ENCODE measurements around the gene MLST8.

Gene MLST8

GRCh38 chr16:2189252-2189893, 15.9 kb upstream of the MLST8 start:
- TF ChIP-seq CEBPB (IDR thresholded peaks at IDR 0.05): no peak

GRCh38 chr16:2190002-2190658, 15.1 kb upstream of the MLST8 start:
- no peak for TF ChIP-seq EGR1 (IDR thresholded peaks at IDR 0.05)
- TF ChIP-seq CEBPB (IDR thresholded peaks at IDR 0.05): no peak
- no peak for TF ChIP-seq TAF1 (IDR thresholded peaks at IDR 0.05; ENCODE audit: low read depth)
- TF ChIP-seq NFIC (IDR thresholded peaks at IDR 0.05): no peak

GRCh38 chr16:2190659-2191445, 14.4 kb upstream of the MLST8 start:
- TF ChIP-seq CREB1 (IDR thresholded peaks at IDR 0.05; ENCODE audit: low read depth) (no peak), NFIC (IDR thresholded peaks at IDR 0.05) (no peak), ZBTB7A (IDR thresholded peaks at IDR 0.05; ENCODE audit: low read depth) (no peak), TEAD4 (IDR thresholded peaks at IDR 0.05) (no peak), CEBPB (IDR thresholded peaks at IDR 0.05) (no peak), TCF12 (IDR thresholded peaks at IDR 0.05; ENCODE audit: low read depth) (no peak), TAF1 (IDR thresholded peaks at IDR 0.05; ENCODE audit: low read depth) (no peak), RAD21 (IDR thresholded peaks at IDR 0.05; ENCODE audit: low read depth) (no peak), USF1 (IDR thresholded peaks at IDR 0.05) (no peak), EP300 (IDR thresholded peaks at IDR 0.05; ENCODE audit: borderline replicate concordance) (no peak), YY1 (IDR thresholded peaks at IDR 0.05; ENCODE audit: low read depth) (no peak), FOXM1 (IDR thresholded peaks at IDR 0.05; ENCODE audit: borderline replicate concordance, low read depth) (no peak), EGR1 (IDR thresholded peaks at IDR 0.05) (no peak)
- TF ChIP-seq, protein P1, sequence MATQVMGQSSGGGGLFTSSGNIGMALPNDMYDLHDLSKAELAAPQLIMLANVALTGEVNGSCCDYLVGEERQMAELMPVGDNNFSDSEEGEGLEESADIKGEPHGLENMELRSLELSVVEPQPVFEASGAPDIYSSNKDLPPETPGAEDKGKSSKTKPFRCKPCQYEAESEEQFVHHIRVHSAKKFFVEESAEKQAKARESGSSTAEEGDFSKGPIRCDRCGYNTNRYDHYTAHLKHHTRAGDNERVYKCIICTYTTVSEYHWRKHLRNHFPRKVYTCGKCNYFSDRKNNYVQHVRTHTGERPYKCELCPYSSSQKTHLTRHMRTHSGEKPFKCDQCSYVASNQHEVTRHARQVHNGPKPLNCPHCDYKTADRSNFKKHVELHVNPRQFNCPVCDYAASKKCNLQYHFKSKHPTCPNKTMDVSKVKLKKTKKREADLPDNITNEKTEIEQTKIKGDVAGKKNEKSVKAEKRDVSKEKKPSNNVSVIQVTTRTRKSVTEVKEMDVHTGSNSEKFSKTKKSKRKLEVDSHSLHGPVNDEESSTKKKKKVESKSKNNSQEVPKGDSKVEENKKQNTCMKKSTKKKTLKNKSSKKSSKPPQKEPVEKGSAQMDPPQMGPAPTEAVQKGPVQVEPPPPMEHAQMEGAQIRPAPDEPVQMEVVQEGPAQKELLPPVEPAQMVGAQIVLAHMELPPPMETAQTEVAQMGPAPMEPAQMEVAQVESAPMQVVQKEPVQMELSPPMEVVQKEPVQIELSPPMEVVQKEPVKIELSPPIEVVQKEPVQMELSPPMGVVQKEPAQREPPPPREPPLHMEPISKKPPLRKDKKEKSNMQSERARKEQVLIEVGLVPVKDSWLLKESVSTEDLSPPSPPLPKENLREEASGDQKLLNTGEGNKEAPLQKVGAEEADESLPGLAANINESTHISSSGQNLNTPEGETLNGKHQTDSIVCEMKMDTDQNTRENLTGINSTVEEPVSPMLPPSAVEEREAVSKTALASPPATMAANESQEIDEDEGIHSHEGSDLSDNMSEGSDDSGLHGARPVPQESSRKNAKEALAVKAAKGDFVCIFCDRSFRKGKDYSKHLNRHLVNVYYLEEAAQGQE (IDR thresholded peaks at IDR 0.05; ENCODE audit: low read depth): no peak

DNA sequence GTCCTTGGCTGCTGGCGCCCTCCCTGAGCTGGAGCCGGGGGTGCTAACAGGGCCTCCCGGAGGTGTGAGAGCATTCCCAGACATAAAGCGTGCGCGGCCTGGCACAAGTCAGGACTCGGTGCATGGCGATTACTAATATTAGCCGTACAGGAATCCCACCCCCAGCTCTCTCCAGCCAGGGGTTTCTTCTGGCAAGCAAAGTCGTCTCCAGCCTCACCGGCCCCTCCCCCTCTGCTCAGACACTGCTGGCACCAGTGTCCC, 13.9 kb upstream of the MLST8 start:
- TF ChIP-seq TEAD4 (IDR thresholded peaks at IDR 0.05) (no peak), NFIC (IDR thresholded peaks at IDR 0.05) (no peak), TAF1 (IDR thresholded peaks at IDR 0.05; ENCODE audit: low read depth) (no peak), ZBTB7A (IDR thresholded peaks at IDR 0.05; ENCODE audit: low read depth) (no peak), CREB1 (IDR thresholded peaks at IDR 0.05; ENCODE audit: low read depth) (no peak), MAX (IDR thresholded peaks at IDR 0.05) (no peak)
- TF ChIP-seq, protein P1 (IDR thresholded peaks at IDR 0.05; ENCODE audit: low read depth): no peak

DNA sequence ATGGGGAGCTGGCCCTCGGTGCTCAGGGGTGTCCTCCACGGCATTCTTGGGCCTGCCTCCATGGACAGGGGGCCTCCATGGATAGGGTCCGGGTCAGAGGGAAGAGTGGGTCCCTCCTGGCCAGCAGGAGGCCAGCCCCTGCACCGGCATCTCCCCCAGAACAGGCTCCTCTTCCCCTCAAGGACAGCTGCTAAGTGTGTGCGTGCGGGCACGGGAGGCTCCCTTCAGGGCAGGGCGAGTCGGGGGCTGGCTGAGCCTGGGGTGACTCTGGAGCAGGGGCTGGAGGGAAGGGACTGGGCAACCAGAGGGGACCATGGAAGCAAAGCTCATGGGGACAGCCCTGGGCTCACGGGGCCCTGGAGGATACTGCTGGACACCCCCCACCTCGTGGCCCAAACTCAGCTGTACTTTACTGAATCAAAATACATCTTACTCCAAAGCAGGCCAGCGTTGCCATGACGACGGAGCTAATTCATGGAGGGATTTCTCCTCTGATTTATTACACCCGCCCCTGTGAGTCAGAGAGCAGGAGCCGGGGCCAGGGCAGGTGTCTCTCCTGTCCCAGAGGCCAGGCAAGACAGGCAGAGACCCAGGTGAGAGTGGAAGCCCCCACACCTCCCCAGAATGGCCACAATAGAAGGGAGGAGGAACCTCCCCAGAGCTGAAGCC, 11.0 kb upstream of the MLST8 start:
- TF ChIP-seq TEAD4 (IDR thresholded peaks at IDR 0.05) (no peak), TAF1 (IDR thresholded peaks at IDR 0.05; ENCODE audit: low read depth) (no peak), FOXM1 (IDR thresholded peaks at IDR 0.05; ENCODE audit: borderline replicate concordance, low read depth) (no peak), RAD21 (IDR thresholded peaks at IDR 0.05; ENCODE audit: low read depth) (no peak), CREB1 (IDR thresholded peaks at IDR 0.05; ENCODE audit: low read depth) (no peak), MAX (IDR thresholded peaks at IDR 0.05) (no peak), YY1 (IDR thresholded peaks at IDR 0.05; ENCODE audit: low read depth) (no peak), USF1 (IDR thresholded peaks at IDR 0.05) (no peak)
- TF ChIP-seq, protein P1 (IDR thresholded peaks at IDR 0.05; ENCODE audit: low read depth): no peak

Data from Ishikawa (cell line).